Adrenal gland (tissue), 12 donors: Measurements from ENCODE around the gene ATP2B3. TPM values are rescaled to one million over a fixed set of nuclear protein-coding genes. Genes with fewer than 3 reads are reported as not detected.
A peak's percentile ranks its signal among the peaks of the same experiment; 100 is the strongest.

Source experiments
- DNase-seq, 7 donors: peaks; one replicate each; pipeline ENCODE4 v3.0.0-alpha.2; 2019 to 2020
- H3K27ac ChIP-seq, 5 donors: fragments of 200-600 bp; sonication (generic) in 4 of 5; 1 replicate in 3 of 5; 2 replicates in 2 of 5; pipeline versions ENCODE4 v1.5.1 to v1.8.0; 2016 to 2020; ENCODE audit warnings: mild to moderate bottlenecking in 1 of 5
- H3K27me3 ChIP-seq: fragments of 200-600 bp; 2 replicates; pipeline ENCODE4 v1.8.0; 2021
- H3K36me3 ChIP-seq, 2 donors: fragments of 200-600 bp; replicated peaks in 1 of 2; 1 replicate in 1 of 2; 2 replicates in 1 of 2; pipeline versions ENCODE4 v1.5.1 to v1.8.0; 2018 to 2022
- H3K4me1 ChIP-seq, 2 donors: fragments of 200-600 bp; replicated peaks in 1 of 2; 1 replicate in 1 of 2; 2 replicates in 1 of 2; pipeline versions ENCODE4 v1.5.1 to v1.8.0; 2018 to 2021
- H3K4me3 ChIP-seq, 4 donors: fragments of 200-600 bp; sonication (generic) in 3 of 4; one replicate each; pipeline ENCODE4 v1.5.1; 2016 to 2018
- H3K9me3 ChIP-seq, 3 donors: fragments of 200-600 bp; sonication (generic) in 1 of 3; replicated peaks in 1 of 3; 1 replicate in 2 of 3; 2 replicates in 1 of 3; pipeline versions ENCODE4 v1.5.1 to v1.8.0; 2016 to 2021
- POLR2A ChIP-seq, 2 donors: fragments of 450-650 bp; IDR thresholded peaks; one replicate each; pipeline ENCODE4 v1.6.1; 2017; ENCODE audit warnings: antibody characterized with exemption in 2 of 2, mild to moderate bottlenecking in 2 of 2, moderate library complexity in 1 of 2
- WGBS, 4 donors: extraction: QIAGEN DNeasy Blood & Tissue Kit in 2 of 4; methylation state at CpG; one replicate each; pipeline versions ENCODE4 v1.1.5 to v1.1.7; 2013 to 2017; 5-methylcytosine and 5-hydroxymethylcytosine counted together
- intact Hi-C, 2 donors: fragments of 100-400 bp; cut with DNase I; formaldehyde crosslinking; loops; one replicate each; pipeline versions ENCODE4 v1.14.1 to v1.15.0; 2022 to 2023
- polyA plus RNA-seq, 3 donors: library from polyadenylated mRNA; stranded (reverse); fragments of 200-250 nt in 2 of 3; fragments of 350-450 nt in 1 of 3; fragmentation: Illumina TruSeq in 1 of 3; extraction: RNeasy Lipid Tissue Mini Kit (QIAGEN cat#74804) in 1 of 3; gene quantifications; one replicate each; pipeline ENCODE4 v1.2.3, GENCODE V29; 2013 to 2014
- total RNA-seq, 9 donors: library from RNA; depleted of rRNA in 4 of 9; stranded (reverse); fragments of >200 nt in 4 of 9; fragments of 120-200 nt in 1 of 9; fragmentation: NEBNext Ultra II Directional in 1 of 9; extraction: Animal tissue kit (Norgen Biotek cat#: 25700) in 1 of 9; gene quantifications; one replicate each; pipeline versions ENCODE4 v1.1.0 to v1.2.4, GENCODE V29; 2013 to 2023
- TF ChIP-seq, protein P1 (sequence below), 6 experiments: fragments of 450-650 bp in 4 of 6; fragments of 200-600 bp in 2 of 6; sonication (generic) in 1 of 6; IDR thresholded peaks; 1 replicate in 5 of 6; 2 replicates in 1 of 6; pipeline versions ENCODE4 v1.5.1 to v1.8.0; 2016 to 2021; ENCODE audit warnings: antibody characterized with exemption in 6 of 6, mild to moderate bottlenecking in 2 of 6, moderate library complexity in 1 of 6
- donor health status: healthy with polysubstance abuse.
- donor health status: Bipolar disorder and iron deficiency.
- donor health status: DM: yes; HTN: yes; CAD: no.
- donor health status: DM: no; HTN: no; CAD: no.
- donor health status: DM: no; HTN: no; CAD: no.
- donor health status: DM: yes; HTN: yes; CAD: no.

The ATP2B3 gene
- total and polyA plus RNA-seq, 12 donors, result 1.1 to 46.4 (median 15.4) TPM

GRCh38 chrX:153488231-153488914 lies 29.1 kb upstream of the ATP2B3 start:
- no peaks in the 10 kb centered on the region for H3K36me3 ChIP-seq
- H3K4me1 ChIP-seq, result no peaks in the 10 kb centered on the region
- no peak for TF ChIP-seq POLR2A (IDR thresholded peaks at IDR 0.05)
- TF ChIP-seq, protein P1, sequence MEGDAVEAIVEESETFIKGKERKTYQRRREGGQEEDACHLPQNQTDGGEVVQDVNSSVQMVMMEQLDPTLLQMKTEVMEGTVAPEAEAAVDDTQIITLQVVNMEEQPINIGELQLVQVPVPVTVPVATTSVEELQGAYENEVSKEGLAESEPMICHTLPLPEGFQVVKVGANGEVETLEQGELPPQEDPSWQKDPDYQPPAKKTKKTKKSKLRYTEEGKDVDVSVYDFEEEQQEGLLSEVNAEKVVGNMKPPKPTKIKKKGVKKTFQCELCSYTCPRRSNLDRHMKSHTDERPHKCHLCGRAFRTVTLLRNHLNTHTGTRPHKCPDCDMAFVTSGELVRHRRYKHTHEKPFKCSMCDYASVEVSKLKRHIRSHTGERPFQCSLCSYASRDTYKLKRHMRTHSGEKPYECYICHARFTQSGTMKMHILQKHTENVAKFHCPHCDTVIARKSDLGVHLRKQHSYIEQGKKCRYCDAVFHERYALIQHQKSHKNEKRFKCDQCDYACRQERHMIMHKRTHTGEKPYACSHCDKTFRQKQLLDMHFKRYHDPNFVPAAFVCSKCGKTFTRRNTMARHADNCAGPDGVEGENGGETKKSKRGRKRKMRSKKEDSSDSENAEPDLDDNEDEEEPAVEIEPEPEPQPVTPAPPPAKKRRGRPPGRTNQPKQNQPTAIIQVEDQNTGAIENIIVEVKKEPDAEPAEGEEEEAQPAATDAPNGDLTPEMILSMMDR (IDR thresholded peaks at IDR 0.05), result no peak
- peak in 5 of 7 donors; percentile 19 to 64 (median 43) for DNase-seq
- no peaks in the 10 kb centered on the region for H3K9me3 ChIP-seq
- H3K27ac ChIP-seq, result peak overlapping the region in 3 of 5 donors; percentile 12 to 88 (median 47)
- 56 to 75% (median 61%) methylated on average over 4 to 26 of the region's 27 CpGs for WGBS, 4 donors
- no peak overlapping the region for H3K4me3 ChIP-seq
- intact Hi-C loops, result no loop called here
- H3K27me3 ChIP-seq, result no peaks in the 10 kb centered on the region

- H3K4me1 ChIP-seq, result no peaks in the 10 kb centered on the region
- H3K36me3 ChIP-seq, result no peaks in the 10 kb centered on the region
- WGBS, 4 donors, result 80 to 100% (median 86%) methylated on average over 1 to 20 of the region's 20 CpGs
- intact Hi-C loops, result no loop called here
- no peak for TF ChIP-seq POLR2A (IDR thresholded peaks at IDR 0.05)
- TF ChIP-seq, protein P1 (IDR thresholded peaks at IDR 0.05), result no peak
- no peaks in the 10 kb centered on the region for H3K9me3 ChIP-seq
- no peak overlapping the region for H3K4me3 ChIP-seq
- peaks cover 3% of the 10 kb centered on the region for H3K27me3 ChIP-seq
- no peak overlapping the region for H3K27ac ChIP-seq
- no peak for DNase-seq
Observed at GRCh38 chrX:153490217-153490930, 27.1 kb upstream of the ATP2B3 start.

- DNase-seq, result no peak
- H3K9me3 ChIP-seq, result no peaks in the 10 kb centered on the region
- intact Hi-C loops, result no loop called here
- H3K36me3 ChIP-seq, result no peaks in the 10 kb centered on the region
- no peak overlapping the region for H3K4me3 ChIP-seq
- H3K27ac ChIP-seq, result peak overlapping the region in 1 of 5 donors; percentile 66
- H3K27me3 ChIP-seq, result peaks cover 10% of the 10 kb centered on the region
- TF ChIP-seq, protein P1 (IDR thresholded peaks at IDR 0.05), result no peak
- TF ChIP-seq POLR2A (IDR thresholded peaks at IDR 0.05), result no peak
- 51 to 80% (median 67%) methylated on average over 4 to 10 of the region's 10 CpGs for WGBS, 4 donors
- no peaks in the 10 kb centered on the region for H3K4me1 ChIP-seq
Observed at GRCh38 chrX:153491351-153491914, 26.0 kb upstream of the ATP2B3 start.

DNA sequence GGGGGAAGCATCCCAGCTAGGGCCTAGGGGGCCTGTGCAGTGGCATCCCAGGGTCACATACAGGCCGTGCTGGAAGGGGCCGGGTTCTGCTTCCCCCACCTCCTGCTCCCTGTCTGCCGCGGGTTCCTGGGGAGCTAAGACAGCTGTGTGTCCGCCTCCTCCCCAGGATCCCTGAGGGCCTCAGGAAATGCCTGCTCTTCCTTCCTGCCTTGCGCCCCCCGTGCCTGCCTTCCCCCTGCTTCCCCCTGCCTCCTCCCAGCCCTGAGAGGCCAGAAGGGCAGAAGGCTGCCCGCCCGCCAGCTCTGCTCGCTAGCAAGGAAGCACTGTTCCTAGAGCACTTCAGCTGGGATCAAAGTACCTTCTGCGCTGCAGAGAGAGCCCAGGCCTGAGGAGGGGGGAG lies 25.5 kb upstream of the ATP2B3 start:
- DNase-seq, result no peak
- 10 to 64% (median 45%) methylated on average over 2 to 11 of the region's 11 CpGs for WGBS, 4 donors
- H3K27me3 ChIP-seq, result peaks cover 11% of the 10 kb centered on the region
- H3K4me1 ChIP-seq, result no peaks in the 10 kb centered on the region
- H3K9me3 ChIP-seq, result no peaks in the 10 kb centered on the region
- TF ChIP-seq, protein P1 (IDR thresholded peaks at IDR 0.05), result no peak
- no peak for TF ChIP-seq POLR2A (IDR thresholded peaks at IDR 0.05)
- H3K36me3 ChIP-seq, result no peaks in the 10 kb centered on the region
- H3K27ac ChIP-seq, result peak overlapping the region in 1 of 5 donors; percentile 66
- H3K4me3 ChIP-seq, result no peak overlapping the region
- intact Hi-C loops, result no loop called here
